Epithelial cell of esophagus (primary cell): ENCODE data around the gene PDE2A.

ENCODE experiments used
- DNase-seq: peaks from one replicate; pipeline ENCODE4 v3.0.0; 2010; ENCODE audit warnings: low read depth
- H3K4me3 ChIP-seq: 2 replicates; pipeline ENCODE4 v1.5.1; 2011; ENCODE audit warnings: mild to moderate bottlenecking, low read length, control low read depth
- CTCF ChIP-seq: IDR thresholded peaks from 2 replicates; pipeline ENCODE4 v1.5.1; 2011; ENCODE audit warnings: low read depth, mild to moderate bottlenecking, low read length, control low read depth, inconsistent platforms; ENCODE audit not compliant: insufficient read depth; ENCODE audit errors: missing control alignments

The PDE2A gene

GRCh38 chr11:72685560-72686480, 11.6 kb upstream of the PDE2A start:
- H3K4me3 ChIP-seq, result no peak overlapping the region
- no peak for TF ChIP-seq CTCF
- no peak for DNase-seq

- peak; percentile 74 for DNase-seq
- peak; percentile 67 for TF ChIP-seq CTCF
- no peak overlapping the region for H3K4me3 ChIP-seq
These were observed 10.2 kb upstream of the PDE2A start for GRCh38 chr11:72684236-72684912.

GRCh38 chr11:72683782-72684200, 9.6 kb upstream of the PDE2A start:
- H3K4me3 ChIP-seq, result no peak overlapping the region
- TF ChIP-seq CTCF, result peak; percentile 92
- DNase-seq, result peak; percentile 47

- TF ChIP-seq CTCF, result no peak
- no peak overlapping the region for H3K4me3 ChIP-seq
- DNase-seq, result no peak
These were observed 8.6 kb upstream of the PDE2A start for GRCh38 chr11:72682858-72683243.

- no peak for TF ChIP-seq CTCF
- DNase-seq, result no peak
- H3K4me3 ChIP-seq, result no peak overlapping the region
These were observed 8.1 kb upstream of the PDE2A start for GRCh38 chr11:72682238-72682857.

- no peak for TF ChIP-seq CTCF
- peak; percentile 38 for DNase-seq
- H3K4me3 ChIP-seq, result no peak overlapping the region
These were observed 7.3 kb upstream of the PDE2A start for GRCh38 chr11:72681226-72682153.
